Fibroblast of pulmonary artery (primary cell): Measurements from ENCODE around the gene EHBP1.
"Not testable (repeated sequence)": the region's sequence is repeated elsewhere in the genome, so short reads cannot be mapped to it uniquely, and the experiment has no call there.

Source experiments
- DNase-seq: peaks from one replicate; pipeline ENCODE4 v3.0.0-alpha.2; 2010; ENCODE audit warnings: low read depth
- H3K4me3 ChIP-seq: replicated peaks from 2 replicates; pipeline ENCODE4 v1.5.1; 2011; ENCODE audit warnings: low read depth, mild to moderate bottlenecking, control low read depth, low read length, moderate library complexity
- TF ChIP-seq, protein P1 (sequence below): IDR thresholded peaks from 2 replicates; pipeline ENCODE4 v1.5.1; 2011; ENCODE audit warnings: mild to moderate bottlenecking, control low read depth, low read length, inconsistent platforms; ENCODE audit errors: missing control alignments

EHBP1 gene

DNA sequence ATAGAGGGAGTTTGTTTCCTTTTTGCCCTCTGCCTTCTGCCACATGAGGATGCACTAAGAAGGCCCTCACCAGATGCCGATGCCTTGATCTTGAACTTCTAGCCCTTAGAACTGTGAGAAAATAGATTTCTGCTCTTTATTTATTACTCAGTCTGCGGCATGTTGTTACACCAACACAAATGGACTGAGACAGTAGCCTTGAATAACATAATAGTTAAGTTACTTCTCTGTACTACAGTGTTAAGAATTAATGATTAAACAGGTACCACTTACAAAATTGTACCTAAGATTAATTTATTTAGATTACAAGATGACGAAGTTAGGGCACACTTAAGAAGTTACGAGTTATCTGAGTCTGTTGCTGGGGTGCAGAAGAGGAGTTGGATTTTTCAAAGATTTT, 42.4 kb downstream of the EHBP1 start:
- no peak overlapping the region for H3K4me3 ChIP-seq
- TF ChIP-seq, protein P1, sequence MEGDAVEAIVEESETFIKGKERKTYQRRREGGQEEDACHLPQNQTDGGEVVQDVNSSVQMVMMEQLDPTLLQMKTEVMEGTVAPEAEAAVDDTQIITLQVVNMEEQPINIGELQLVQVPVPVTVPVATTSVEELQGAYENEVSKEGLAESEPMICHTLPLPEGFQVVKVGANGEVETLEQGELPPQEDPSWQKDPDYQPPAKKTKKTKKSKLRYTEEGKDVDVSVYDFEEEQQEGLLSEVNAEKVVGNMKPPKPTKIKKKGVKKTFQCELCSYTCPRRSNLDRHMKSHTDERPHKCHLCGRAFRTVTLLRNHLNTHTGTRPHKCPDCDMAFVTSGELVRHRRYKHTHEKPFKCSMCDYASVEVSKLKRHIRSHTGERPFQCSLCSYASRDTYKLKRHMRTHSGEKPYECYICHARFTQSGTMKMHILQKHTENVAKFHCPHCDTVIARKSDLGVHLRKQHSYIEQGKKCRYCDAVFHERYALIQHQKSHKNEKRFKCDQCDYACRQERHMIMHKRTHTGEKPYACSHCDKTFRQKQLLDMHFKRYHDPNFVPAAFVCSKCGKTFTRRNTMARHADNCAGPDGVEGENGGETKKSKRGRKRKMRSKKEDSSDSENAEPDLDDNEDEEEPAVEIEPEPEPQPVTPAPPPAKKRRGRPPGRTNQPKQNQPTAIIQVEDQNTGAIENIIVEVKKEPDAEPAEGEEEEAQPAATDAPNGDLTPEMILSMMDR: no peak
- no peak for DNase-seq

DNA sequence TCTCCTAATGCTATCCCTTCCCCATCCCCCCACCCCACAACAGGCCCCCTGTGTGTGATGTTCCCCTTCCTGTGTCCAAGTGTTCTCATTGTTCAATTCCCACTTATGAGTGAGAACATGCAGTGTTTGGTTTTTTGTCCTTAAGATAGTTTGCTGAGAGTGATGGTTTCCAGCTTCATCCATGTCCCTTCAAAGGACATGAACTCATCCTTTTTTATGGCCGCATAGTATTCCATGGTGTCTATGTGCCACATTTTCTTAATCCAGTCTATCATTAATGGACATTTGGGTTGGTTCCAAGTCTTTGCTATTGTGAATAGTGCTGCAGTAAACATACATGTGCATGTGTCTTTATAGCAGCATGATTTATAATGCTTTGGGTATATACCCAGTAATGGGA, 43.6 kb downstream of the EHBP1 start:
- DNase-seq, H3K4me3 ChIP-seq: not testable (repeated sequence)

GRCh38 chr2:62757029-62757428, 51.5 kb downstream of the EHBP1 start:
- DNase-seq: no peak
- H3K4me3 ChIP-seq: no peak overlapping the region
- TF ChIP-seq, protein P1: no peak

DNA sequence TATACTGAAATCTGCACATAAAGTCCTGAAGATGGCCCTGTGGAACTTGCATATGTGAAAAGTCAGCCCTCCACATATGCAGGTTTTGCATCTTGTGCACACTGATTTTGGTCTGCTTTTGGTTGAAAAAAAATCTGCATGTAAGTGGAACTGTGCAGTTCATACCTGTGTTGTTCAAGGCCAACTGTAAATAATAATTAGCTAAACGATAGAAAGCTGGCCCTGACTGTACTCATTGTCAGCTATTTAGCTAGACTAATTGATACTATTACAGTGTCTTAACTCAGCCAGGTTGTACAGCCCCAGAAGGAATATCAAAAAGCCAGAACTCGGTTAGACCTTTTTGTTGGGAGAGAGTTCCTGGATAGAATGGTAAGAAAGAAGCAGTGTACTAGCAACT, 54.5 kb downstream of the EHBP1 start:
- no peak for DNase-seq
- H3K4me3 ChIP-seq: no peak overlapping the region
- TF ChIP-seq, protein P1: no peak

DNA sequence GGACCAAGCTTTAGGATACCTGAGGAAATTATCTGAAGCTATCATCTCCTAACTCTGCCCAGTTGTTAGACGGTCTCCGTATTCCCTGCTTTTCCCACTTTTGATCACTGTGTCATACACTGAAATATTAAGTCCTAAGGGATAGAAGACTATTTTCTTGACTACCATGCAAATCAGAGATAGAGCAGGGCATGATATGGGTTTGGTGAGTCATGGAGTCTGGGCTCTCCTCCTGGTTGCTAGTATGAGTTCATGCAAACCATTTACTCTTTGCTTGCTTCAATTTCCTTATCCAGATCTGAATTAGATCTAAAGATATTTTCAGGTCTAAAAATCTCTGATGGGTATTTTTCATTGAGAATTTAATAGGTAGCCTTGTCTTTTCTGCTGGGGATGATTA, 55.0 kb downstream of the EHBP1 start:
- TF ChIP-seq, protein P1: no peak
- no peak overlapping the region for H3K4me3 ChIP-seq
- peak; percentile 48 for DNase-seq

DNA sequence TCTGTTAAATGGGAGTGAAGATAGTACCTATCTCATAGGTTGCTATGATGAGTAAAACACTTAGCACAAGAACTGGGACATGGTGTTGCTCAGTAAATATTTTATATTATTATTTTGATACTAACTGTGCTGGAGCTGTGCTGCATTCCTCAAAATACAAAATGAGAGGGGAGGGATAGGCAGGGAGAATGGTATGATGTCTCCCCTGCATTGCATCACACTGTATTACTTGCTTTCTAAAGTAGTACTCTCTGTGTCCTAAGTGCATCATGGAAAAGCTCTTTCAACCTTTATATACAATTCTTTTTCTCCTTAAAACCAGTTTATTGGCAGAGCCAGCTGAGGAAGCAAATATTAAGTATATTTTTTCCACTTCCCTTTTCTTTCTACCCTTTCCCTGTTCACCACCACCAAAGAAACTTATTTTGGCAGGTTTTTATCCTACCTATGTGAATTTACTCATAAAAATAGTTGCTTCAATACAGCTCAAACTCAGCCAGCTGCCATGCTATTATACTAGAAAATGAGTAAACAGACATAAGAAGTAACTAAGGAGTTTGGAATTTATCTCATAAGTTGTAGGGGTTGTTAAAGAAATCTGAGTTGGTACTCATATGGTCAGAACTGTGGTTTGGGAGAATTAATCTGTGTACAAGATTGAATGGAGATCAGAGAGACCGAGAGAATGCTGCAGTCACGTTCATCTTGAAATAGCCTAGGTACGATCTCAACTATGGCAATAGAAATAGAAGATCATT, 60.3 kb downstream of the EHBP1 start:
- peak; percentile 17 for DNase-seq
- H3K4me3 ChIP-seq: no peak overlapping the region
- TF ChIP-seq, protein P1: no peak

- no peak overlapping the region for H3K4me3 ChIP-seq
- DNase-seq: no peak
- TF ChIP-seq, protein P1: no peak
These were observed 63.1 kb downstream of the EHBP1 start for GRCh38 chr2:62768615-62769014.
